Measurements from ENCODE around the gene MOB1B.
"Not testable (repeated sequence)": the region's sequence is repeated elsewhere in the genome, so short reads cannot be mapped to it uniquely, and the experiment has no call there.

Gene MOB1B

DNA sequence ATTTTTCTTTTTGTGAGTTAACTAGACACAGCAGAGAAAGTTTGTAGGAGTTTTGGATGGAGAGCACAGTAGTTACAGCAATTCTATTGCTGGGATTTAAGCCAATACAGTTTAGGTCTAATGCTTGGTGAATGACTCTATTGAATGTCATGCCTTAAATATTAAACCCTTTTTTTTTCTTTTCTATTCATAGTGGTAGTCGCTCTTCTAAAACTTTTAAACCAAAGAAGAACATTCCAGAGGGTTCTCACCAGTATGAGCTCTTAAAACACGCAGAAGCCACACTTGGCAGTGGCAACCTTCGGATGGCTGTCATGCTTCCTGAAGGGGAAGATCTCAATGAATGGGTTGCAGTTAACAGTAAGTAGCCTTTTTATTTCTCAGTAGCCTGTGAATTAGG, 56.5 kb downstream of the MOB1B start:
- no peak for DNase-seq

DNA sequence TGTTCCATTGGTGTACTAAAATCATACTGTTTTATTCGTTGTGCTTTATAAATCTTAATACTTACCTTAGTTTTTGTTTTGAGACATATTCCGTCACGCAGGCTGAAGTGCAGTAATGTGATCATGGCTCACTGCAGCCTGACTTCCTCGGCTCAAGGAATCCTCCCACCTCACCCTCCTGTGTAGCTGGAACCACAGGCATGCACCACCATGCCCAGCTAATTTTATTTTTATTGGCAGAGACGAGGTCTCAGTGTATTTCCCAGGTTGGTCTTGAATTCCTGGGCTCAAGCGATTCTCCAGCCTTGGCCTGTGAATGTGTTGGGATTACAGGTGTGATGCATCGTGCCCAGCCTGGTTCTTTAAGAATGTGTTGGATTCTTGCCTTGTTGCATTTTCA, 66.9 kb downstream of the MOB1B start:
- DNase-seq = no peak

DNA sequence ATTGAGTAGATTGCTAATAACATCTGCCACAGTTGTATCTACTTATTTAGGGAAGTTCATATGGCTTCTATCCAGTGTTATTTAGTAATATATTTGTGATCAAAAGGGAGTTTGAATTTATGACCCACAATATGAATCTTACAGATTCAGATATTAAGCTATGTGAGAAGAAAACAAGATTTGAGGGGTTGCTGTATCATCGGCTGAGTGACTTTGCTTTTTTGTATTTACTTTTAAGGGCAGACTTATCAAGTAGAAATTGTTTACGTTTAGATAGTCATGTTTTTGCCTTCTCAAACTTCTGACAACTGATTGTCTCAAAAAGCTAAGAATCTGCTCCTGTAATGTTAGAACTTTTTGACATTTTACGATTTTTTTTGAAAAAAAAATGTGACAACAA, 74.1 kb downstream of the MOB1B start:
- DNase-seq = no peak

DNA sequence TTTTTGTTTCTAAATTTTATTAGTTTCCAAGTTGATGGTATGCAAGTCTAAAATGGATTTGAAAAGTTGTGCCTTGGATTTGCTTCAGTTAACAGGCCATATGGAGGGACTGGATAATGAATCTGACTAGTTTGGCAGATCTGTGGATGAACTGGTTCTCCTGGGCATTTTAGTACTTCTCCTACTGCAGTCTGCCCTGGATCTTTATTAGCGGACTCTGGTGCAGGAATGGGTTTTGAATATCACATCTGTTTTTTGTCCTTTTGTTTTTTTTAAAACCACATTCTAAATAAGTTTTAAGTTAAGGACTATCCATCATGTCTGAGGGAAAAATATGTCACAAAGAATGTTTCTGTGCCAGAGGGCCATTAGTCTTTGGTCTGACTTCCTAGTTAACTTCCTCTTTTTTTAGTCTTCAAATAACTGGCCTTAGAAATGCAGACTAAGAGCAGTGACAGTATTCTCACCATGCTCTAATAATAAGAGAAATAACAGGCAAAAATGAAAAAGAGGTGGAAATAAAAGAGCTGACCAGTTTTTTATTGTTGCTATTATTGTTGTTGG, 77.4 kb downstream of the MOB1B start:
- DNase-seq = no peak

DNA sequence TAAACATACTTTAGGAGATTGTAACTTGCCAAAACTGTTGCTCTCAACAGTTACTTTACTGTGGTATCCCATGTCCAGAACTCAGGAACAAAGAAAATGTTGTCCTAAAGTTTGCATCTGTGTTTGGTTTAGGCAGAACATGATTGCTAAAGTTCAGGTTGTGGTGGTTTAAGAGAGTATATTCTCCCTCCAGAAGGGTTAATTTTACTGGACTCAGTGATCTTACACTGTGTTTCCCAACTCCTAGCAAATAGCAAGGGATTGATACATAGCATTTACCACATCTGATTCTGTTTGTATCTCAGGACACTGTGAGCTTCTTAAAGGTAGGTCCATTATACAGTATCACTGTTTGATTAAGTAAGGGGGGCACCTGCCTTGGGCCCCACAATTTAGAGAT, 78.0 kb downstream of the MOB1B start:
- no peak for DNase-seq

DNA sequence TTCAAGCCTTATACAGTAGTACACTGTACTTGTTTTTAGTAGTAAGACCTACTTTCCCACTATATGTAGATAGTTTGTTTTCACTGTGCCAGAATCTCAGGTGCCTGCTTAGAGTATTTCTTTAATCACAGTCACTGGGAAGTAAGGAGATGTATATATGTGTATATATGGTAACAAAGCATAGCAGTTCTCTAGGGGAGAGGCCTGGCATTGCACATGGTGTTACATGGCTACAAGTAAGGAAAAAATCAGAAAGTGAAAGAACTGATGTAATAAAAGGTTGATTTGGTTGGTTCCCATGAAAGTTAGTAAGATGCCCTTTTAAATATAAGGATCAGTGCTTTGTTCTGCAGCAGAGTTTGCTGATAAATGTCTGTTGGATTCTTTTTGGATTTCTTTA, 81.9 kb downstream of the MOB1B start:
- DNase-seq = no peak

DNA sequence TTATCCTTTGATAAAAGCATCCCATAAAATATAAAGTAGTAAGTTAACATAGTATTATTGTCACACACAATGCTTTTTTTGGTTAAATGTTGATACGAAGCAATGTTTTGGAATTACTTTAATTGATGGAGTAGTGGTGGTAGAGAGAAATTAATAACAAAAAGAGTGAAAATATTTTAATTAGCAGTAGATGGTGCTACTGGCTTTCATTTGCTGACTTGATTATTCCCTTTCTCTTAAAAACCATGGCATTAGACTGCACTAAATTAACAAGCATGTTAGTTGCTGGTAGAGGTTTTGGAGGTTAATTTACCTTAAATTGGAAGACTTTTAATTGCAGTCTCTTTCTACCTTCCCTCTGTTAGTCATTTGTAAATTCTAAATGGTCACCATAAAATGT, 82.4 kb downstream of the MOB1B start:
- no peak for DNase-seq

DNA sequence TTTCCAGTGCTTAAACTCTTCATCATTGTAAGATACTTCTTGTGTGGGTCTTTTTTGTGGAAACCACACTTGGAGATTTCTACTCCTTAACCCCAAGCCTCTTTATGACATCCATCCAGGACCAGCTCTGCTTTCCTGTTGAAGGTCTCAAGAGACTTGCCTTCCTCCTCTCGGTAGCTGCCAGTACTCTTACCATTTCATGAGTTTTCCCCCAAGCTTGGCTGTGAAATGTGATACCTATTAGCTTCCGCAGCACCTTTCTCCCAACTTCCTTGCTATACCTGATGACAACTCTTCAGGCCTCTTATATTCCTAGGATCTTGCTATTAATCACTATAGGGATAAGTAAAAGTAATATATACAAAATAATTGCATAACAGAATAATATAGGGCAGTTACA, 89.4 kb downstream of the MOB1B start:
- no peak for DNase-seq

DNA sequence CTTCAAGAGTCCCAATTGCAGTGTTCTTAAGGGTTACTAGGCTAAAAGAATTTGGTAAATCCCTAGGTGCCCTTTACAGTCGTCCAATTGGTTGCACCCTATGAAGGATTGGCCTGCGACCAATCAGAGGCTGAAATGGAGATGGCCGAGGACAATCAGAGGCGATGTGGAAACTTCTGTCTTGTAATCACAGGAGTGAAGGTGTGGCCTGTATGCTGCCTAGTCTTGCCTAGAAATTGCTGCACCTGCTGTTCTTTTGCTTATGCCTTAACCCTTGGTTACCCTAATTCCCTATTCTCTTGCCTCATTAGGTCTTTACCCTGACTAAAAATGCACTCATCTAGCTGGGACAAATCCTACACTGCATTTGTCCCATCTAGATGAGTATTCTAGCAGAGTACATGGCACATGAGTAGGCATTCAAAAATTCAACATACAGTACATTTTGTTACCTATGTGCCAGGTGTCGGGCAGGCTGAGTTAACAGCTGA, 90.3 kb downstream of the MOB1B start:
- DNase-seq = no peak

DNA sequence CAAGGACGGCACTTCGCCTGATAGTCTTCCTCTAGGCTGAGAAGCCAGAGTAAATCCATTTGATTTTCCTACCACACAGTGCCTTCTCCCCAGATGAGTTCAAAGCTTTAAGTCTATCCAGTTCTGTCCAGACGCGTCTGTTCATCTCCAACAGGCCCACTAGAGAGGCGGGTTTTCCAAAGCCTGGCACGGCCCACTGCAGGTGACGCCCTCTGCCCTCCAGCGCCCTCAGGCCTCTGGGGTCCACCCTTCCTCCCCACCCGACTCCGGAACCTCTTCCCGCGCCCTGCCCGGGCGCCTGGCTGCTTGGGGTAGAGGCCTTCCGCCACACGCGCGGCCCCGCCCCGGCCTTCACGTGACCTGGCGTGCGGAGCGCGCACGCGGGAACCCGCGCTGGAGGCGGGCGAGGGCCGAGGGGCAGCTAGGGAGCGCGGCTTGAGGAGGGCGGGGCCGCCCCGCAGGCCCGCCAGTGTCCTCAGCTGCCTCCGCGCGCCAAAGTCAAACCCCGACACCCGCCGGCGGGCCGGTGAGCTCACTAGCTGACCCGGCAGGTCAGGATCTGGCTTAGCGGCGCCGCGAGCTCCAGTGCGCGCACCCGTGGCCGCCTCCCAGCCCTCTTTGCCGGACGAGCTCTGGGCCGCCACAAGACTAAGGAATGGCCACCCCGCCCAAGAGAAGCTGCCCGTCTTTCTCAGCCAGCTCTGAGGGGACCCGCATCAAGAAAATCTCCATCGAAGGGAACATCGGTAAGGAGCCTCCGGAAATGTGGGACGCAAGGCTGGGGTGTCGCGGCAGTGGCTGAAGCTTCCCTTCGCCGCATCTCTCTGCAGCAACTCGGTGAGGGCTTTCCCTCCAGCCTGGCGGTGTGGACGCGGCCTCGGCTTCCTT, 91.3 kb downstream of the MOB1B start, which contains the start of gene DCK:
Gene DCK, plus strand, starts transcription at position 469 of the 888 bp plus-strand sequence. Its CDS starts 187 bp downstream, at position 656.
- DNase-seq = peak; percentile 95

DNA sequence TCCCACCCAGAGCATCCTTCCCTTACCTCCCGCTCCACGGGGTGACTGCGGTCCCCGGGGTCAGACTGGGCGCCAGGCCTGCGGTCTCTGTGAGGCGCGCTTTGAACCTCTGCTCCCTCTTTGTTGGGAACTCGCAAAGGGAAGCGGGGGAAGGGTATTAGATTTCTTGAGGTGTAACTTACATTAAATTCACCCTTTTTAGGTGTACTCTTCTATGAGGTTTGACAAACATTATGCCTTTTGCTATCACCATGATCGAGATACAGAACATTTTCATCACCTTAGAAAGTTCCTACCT, 91.8 kb downstream of the MOB1B start:
- DNase-seq = no peak

DNA sequence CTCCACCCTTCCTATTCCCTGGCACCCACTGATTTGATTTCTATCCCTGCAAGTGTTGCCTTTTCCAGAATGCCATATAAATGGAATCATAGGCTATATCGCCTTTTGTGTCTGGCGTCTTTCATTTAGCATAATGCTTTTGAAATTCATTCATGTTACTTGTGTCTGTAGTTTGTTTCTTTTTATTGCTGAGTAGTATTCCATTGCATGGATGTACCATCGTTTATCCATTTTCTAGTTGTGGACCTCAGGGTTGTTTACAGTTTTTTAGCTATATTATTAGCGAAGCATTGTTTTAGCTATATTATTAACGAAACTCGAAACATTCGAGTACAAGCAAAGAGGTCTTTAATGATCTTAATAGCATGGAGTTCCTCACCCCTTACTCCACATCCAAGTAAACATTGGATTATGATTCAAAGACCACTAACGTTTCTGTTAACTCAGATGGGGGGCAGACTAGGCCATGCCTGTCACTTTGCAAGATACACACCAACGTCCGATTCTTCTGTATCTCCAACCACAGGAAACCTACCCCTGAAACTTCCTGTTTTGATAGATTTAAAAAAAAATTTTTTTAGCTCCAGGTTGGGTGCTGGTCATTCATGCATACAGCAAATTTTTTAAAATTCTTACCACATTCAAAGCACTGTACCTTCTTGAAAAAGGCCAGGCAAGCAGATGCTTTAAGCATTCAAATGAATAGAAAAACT, 92.4 kb downstream of the MOB1B start:
- DNase-seq = no peak

DNA sequence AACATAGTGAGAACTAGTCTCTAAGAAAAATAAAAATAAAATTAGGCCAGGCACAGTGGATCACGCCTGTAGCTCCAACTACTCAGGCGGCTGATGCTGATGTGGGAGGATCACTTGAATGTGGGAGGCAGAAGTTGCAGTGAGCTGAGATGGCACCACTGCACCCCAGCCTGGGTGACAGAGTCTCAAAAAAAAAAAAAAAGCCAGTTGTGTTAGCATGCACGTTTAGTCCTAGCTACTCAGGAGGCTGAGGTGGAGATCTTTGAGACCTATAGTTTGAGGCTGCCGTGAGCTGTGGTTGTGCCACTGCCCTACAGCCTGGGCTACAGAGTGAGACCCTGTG, 93.8 kb downstream of the MOB1B start:
- no peak for DNase-seq

DNA sequence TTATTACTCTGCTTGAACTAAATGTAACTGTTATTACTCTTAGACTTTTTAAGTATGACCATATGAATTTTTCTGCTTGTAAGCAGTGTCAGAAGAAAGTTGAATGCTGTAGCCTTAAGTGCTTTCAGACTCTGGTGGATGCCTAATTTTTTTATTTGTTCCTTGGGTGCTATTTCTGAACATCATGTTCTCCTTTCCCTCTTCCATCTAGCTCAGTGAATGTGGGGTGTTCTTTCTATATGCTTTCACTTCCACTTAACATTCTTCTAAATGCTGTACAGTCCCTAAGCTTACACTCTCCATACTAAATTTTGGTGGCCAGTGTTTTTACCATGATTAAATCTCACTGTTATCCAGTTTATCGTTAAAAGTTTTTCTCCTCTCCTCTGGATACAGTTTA, 94.9 kb downstream of the MOB1B start:
- DNase-seq = no peak

DNA sequence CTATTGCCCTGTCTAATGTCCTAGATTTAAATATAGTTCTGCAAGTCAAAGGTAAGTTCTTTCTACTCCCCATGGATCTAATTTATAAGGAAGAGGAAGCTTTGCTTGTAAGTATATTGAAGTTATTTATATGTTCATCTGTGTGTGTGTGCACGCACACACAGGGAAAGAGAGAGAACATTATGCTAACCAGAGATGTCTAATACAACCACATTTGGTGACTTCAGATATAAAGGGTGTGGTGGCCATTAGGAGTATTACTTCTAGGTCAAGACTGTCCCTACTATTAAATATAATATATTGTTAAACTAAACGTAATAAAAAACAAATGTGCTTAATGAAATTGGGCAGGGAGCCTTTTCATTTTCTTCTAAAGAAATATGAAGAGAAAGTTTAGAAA, 95.4 kb downstream of the MOB1B start:
- DNase-seq = no peak

DNA sequence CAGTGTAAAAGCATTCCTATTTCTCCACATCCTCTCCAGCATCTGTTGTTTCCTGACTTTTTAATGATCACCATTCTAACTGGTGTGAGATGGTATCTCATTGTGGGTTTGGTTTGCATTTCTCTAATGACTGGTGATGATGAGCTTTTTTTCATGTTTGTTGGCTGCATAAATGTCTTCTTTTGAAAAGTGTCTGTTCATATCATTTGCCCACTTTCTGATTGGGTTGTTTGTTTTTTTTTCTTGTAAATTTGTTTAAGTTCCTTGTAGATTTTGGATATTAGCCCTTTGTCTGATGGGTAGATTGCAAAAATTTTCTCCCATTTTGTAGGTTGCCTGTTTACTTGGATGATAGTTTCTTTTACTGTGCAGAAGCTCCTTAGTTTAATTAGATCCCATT, 97.5 kb downstream of the MOB1B start:
- DNase-seq = not testable (repeated sequence)

DNA sequence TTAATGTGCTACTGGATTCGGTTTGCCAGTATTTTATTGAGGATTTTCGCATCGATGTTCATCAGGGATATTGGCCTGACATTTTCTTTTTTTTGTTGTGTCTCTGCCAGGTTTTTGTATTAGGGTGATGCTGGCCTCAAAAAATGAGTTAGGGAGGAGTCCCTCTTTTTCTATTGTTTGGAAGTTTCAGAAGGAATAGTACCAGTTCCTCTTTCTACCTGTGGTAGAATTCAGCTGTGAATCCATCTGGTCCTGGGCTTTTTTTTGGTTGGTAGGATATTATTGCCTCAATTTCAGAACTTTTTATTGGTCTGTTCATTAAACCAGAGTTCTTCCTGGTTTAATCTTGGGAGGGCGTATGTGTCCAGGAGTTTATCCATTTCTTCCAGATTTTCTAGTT, 99.2 kb downstream of the MOB1B start:
- not testable (repeated sequence) for DNase-seq

DNA sequence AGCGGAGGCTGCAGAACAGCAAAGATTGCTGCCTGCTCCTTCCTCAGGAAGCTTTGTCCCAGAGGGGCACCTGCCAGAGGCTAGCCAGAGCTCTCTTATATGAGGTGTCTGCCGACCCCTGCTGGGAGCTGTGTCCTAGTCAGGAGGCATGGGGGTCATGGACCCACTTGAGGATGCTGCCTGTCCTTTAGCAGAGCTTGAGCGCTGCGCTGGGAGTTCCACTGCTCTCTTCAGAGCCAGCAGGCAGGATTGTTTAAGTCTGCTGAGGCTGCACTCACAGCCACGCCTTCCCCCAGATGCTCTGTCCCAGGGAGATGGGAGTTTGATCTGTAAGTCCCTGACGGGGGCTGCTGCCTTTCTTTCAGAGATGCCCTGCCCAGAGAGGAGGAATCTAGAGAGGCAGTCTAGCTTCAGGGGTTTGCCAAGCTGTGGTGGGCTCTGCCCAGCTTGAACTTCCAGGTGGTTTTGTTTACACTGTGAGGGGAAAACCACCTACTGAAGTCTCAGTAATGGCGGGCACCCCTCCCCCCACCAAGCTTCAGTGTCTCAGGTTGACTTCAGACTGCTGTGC, 102.2 kb downstream of the MOB1B start:
- DNase-seq = no peak

DNA sequence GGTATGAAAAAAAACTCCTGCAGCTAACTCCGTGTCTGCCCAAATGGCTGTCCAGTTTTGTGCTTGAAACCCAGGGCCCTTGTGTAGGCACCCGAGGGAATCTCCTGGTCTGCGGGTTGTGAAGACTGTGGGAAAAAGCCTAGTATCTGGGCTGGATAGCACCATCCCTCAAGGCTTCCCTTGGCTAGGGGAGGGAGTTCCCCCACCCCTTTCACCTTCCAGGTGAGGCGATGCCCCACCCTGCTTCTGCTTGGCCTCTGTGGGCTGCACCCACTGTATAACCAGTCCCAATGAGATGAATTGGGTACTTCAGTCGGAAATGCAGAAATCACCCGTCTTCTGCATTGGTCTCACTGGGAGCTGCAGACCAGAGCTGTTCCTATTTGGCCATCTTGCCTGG, 102.9 kb downstream of the MOB1B start:
- not testable (repeated sequence) for DNase-seq

DNA sequence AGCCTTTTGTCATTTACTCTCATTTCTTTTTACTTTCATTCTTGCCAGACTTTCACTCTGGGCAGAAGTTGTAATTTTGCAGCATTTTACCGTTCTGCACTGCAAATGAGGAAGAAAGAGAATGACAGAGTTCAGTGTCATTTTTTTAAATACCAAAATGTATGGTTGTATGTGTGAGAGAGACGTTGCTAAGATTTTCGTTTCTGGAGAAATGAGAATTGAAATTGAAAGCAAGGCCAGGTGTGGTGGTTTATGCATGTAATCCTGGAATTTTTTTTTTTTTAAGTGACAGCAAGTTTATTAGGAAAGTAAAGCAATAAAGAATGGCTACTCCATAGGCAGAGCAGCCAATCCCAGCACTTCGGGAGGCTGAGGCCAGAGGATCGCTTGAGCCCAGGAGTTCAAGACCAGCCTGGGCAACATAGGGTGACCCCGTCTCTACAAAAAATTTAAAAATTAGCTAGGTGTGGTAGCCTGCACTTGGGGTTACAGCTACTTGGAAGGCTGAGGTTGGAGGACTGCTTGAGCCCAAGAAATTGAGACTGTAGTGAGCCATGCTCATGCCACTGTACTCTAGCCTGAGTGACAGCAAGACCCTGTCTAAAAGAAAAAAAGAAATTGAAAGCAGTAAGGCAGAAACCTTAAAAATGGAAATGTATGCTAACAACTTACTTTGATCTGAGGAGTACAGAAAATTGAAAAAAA, 104.2 kb downstream of the MOB1B start:
- no peak for DNase-seq

DNA sequence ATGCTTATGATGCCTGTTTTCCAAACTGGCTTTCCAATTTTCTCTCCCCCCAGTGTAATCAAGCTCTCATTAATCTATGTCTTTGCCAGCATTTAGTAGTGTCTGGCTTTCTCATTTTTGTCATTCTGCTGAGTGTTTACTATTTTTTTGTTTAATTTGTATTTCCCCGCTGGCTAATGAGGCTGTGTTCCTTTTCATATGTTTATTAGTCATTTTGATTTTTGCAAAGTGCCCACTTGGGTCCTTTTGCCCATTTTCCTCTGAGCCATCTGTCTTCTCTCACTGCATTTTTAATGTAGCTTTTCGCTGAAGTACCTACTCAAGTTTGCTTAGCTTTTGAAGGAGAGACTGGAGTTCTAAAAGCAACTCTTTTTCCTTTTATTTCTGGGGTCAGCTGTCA, 106.0 kb downstream of the MOB1B start:
- no peak for DNase-seq

DNA sequence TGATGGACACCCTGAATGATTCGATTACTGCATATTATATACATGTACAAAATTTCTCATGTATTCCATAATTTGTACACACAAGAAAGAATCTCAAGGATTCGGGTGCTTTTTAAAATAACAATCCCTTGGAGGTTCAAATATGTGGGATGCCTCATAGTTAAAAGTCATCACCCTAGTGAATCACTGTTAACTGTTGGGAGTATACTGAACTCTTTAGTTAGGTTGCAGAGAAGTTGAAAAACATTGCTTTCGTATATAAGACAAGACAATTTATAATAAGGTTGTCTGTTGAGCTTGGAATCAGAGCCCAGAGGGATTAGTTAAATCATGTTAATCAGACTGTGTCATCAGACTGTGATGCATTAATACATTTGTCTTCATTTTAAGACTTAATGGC, 106.9 kb downstream of the MOB1B start:
- no peak for DNase-seq

Measured in right forelimb (tissue), 1 donor.